AG10803 (cell line): ENCODE data around the gene ARHGAP42.
"Not testable (repeated sequence)": the region's sequence is repeated elsewhere in the genome, so short reads cannot be mapped to it uniquely, and the experiment has no call there.

Source experiments
- DNase-seq: peaks from one replicate; pipeline ENCODE4 v3.0.0; 2010; ENCODE audit warnings: low read depth
- H3K4me3 ChIP-seq: 2 replicates; pipeline ENCODE4 v1.5.1; 2011; ENCODE audit warnings: mild to moderate bottlenecking, low read length, control low read depth
- TF ChIP-seq, protein P1 (sequence below): conservative IDR thresholded peaks from 2 replicates; pipeline ENCODE4 v1.5.1; 2011; ENCODE audit warnings: mild to moderate bottlenecking, low read length, control low read depth, inconsistent platforms

ARHGAP42 gene

DNA sequence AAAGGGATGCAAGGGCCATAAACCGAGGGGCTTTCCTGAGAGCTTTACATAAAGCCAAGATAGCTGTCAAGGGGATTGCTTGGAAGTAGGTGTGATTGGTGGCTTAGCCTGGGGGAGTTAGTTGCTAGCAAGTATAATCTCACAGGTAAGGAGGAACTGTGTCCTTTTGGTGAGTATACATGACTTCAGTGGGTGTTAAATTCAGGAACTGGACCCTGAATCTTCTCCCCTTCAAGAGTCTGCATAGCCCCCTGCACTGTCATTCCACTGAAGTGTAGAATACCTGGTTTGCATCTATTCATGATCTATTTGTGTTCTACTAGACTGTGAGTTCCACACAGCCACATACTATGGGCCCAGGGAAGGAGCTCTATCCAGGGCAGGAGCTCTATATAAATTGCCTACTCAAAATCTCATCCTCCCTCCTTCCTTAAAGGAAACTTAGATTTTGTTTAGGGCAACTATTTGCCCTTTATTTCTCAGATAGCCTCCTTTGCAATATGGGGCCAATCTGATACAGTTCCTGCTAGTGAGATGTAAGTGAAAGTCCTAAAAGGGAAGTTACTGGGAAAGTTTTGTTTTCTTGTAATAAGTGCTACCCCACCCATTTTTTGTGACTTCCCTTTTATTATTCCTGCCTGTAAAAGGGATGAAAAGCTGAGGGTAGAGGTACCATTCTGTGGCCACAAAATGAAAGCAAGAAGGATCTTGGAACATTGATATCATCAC is 322.0 kb downstream of the ARHGAP42 start:
- TF ChIP-seq, protein P1, sequence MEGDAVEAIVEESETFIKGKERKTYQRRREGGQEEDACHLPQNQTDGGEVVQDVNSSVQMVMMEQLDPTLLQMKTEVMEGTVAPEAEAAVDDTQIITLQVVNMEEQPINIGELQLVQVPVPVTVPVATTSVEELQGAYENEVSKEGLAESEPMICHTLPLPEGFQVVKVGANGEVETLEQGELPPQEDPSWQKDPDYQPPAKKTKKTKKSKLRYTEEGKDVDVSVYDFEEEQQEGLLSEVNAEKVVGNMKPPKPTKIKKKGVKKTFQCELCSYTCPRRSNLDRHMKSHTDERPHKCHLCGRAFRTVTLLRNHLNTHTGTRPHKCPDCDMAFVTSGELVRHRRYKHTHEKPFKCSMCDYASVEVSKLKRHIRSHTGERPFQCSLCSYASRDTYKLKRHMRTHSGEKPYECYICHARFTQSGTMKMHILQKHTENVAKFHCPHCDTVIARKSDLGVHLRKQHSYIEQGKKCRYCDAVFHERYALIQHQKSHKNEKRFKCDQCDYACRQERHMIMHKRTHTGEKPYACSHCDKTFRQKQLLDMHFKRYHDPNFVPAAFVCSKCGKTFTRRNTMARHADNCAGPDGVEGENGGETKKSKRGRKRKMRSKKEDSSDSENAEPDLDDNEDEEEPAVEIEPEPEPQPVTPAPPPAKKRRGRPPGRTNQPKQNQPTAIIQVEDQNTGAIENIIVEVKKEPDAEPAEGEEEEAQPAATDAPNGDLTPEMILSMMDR = no peak
- H3K4me3 ChIP-seq = no peak overlapping the region

GRCh38 chr11:101009690-101010055 is 322.6 kb downstream of the ARHGAP42 start:
- no peak for DNase-seq
- H3K4me3 ChIP-seq = no peak overlapping the region
- TF ChIP-seq, protein P1 = no peak

More for the DNA sequence above, 322.0 kb downstream of the ARHGAP42 start:
- DNase-seq = no peak

DNA sequence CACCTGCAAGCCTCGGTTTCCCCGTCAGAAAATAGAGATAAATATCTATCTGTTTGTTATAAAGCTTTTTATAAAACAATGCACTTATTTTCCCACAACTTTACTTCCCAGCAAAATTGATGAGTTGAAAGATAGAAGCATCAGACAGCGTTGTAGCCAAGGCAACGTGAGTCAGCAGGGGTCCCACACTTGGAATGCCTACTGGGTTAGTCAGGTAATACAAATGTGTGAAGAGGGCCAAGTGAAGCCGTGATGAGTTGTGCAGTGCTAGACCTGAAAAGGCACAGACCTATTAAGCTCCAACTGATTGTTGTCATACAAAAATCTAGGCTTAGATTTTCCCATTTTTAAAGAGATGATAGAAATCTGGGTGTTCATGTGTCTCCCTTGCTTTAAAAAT is 323.8 kb downstream of the ARHGAP42 start:
- H3K4me3 ChIP-seq = no peak overlapping the region
- TF ChIP-seq, protein P1 = no peak
- DNase-seq = no peak

- H3K4me3 ChIP-seq = no peak overlapping the region
- TF ChIP-seq, protein P1 = no peak
- no peak for DNase-seq
Measured at GRCh38 chr11:101011881-101012280, 324.8 kb downstream of the ARHGAP42 start.

DNA sequence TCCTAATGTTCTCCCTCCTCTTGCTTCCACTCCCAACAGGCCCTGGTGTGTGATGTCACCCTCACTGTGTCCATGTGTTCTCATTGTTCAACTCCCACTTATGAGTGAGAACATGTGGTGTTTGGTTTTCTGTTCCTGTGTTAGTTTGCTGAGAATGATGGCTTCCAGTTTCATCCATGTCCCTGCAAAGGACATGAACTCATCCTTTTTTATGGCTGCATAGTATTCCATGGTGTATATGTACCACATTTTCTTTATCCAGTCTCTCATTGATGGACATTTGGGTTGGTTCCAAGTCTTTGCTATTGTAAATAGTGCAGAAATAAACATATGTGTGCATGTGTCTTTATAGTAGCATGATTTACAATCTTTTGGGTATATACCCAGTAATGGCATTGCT is 326.6 kb downstream of the ARHGAP42 start:
- not testable (repeated sequence) for DNase-seq, H3K4me3 ChIP-seq

DNA sequence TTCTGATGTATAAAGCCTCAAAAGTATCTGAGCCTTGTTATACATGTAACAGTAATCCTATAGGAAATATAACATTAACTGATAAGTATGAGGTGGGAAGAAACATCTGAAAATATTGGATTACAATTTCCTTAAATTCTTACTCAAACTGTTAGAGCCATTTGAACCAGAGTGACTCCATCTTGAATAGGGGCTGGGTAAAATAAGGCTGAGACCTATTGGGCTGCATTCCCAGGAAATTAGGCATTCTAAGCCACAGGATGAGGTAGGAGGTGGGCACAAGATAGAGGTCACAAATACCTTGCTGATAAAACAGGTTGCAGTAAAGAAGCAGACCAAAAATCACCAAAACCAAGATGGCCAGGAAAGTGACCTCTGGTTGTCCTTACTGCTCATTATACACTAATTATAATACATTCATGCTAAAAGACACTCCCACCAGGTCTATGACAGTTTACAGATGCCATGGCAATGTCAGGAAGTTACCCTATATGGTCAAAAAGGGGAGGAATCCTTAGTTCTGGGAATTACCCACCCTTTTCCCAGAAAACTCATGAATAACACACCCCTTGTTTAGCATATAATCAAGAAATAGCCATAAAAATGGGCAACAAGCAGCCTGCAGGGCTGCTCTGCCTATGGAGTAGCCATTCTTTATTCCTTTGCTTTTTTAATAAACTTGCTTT is 327.7 kb downstream of the ARHGAP42 start:
- H3K4me3 ChIP-seq = no peak overlapping the region
- DNase-seq = no peak
- TF ChIP-seq, protein P1 = no peak

GRCh38 chr11:101019870-101020269 is 332.8 kb downstream of the ARHGAP42 start:
- TF ChIP-seq, protein P1 = no peak
- H3K4me3 ChIP-seq = no peak overlapping the region
- no peak for DNase-seq
